Activated CD8-positive, alpha-beta memory T cell treated with anti-CD3 and anti-CD28 coated beads for 1 hour (primary cell): ENCODE measurements around the gene APBA2.

Experiments
- DNase-seq, 2 donors: peaks; one replicate each; pipeline ENCODE4 v3.0.0-alpha.2; 2020; ENCODE audit warnings: low read depth in 1 of 2; ENCODE audit errors: extremely low read depth in 1 of 2

APBA2 gene

GRCh38 chr15:28914046-28914445 is 28.3 kb downstream of the APBA2 start:
- no peak for DNase-seq

- no peak for DNase-seq
Observed at GRCh38 chr15:28914483-28915023, 28.8 kb downstream of the APBA2 start.

GRCh38 chr15:28915041-28915810 is 29.5 kb downstream of the APBA2 start:
- no peak for DNase-seq

GRCh38 chr15:28915935-28916334 is 30.2 kb downstream of the APBA2 start:
- DNase-seq: no peak

- no peak for DNase-seq
Observed at GRCh38 chr15:28917791-28918140, 32.0 kb downstream of the APBA2 start.

- DNase-seq: no peak
Observed at GRCh38 chr15:28918141-28918983, 32.6 kb downstream of the APBA2 start.

- DNase-seq: no peak
Observed at GRCh38 chr15:28919201-28919635, 33.4 kb downstream of the APBA2 start.

- DNase-seq: no peak
Observed at GRCh38 chr15:28919679-28920655, 34.2 kb downstream of the APBA2 start.

- DNase-seq: no peak
Observed at GRCh38 chr15:28920781-28921331, 35.1 kb downstream of the APBA2 start.

GRCh38 chr15:28921336-28921735 is 35.6 kb downstream of the APBA2 start:
- no peak for DNase-seq

GRCh38 chr15:28921919-28922706 is 36.3 kb downstream of the APBA2 start:
- DNase-seq: no peak

- no peak for DNase-seq
Observed at GRCh38 chr15:28922707-28923012, 36.9 kb downstream of the APBA2 start.

- no peak for DNase-seq
Observed at GRCh38 chr15:28923726-28924280, 38.0 kb downstream of the APBA2 start.

- DNase-seq: no peak
Observed at GRCh38 chr15:28927043-28927442, 41.3 kb downstream of the APBA2 start.

- DNase-seq: no peak
Observed at GRCh38 chr15:28929200-28929599, 43.4 kb downstream of the APBA2 start.

GRCh38 chr15:28930011-28930410 is 44.2 kb downstream of the APBA2 start:
- no peak for DNase-seq

- no peak for DNase-seq
Observed at GRCh38 chr15:28930476-28931291, 44.9 kb downstream of the APBA2 start.

GRCh38 chr15:28931828-28932227 is 46.1 kb downstream of the APBA2 start:
- DNase-seq: no peak

GRCh38 chr15:28932361-28932760 is 46.6 kb downstream of the APBA2 start:
- DNase-seq: no peak
